Endothelial cell of umbilical vein (primary cell): ENCODE results near the gene FGF9.

ENCODE experiments used
- CTCF ChIP-seq, 2 donors: IDR thresholded peaks; 1 replicate in 1 of 2; 2 replicates in 1 of 2; pipeline ENCODE4 v1.5.1; 2011; ENCODE audit warnings: low read length in 2 of 2, mild to moderate bottlenecking in 2 of 2, moderate library complexity in 2 of 2, control low read depth in 1 of 2, inconsistent platforms in 1 of 2, low read depth in 1 of 2; ENCODE audit not compliant: insufficient read depth in 1 of 2; ENCODE audit errors: extremely low read depth in 1 of 2
- EZH2 ChIP-seq: IDR thresholded peaks from 2 replicates; pipeline ENCODE4 v1.6.1; 2012; ENCODE audit warnings: borderline replicate concordance, low read depth, mild to moderate bottlenecking, moderate library complexity, low read length, inconsistent platforms; ENCODE audit not compliant: severe bottlenecking
- FOS ChIP-seq: IDR thresholded peaks from 2 replicates; pipeline ENCODE4 v1.6.1; 2011; ENCODE audit warnings: mild to moderate bottlenecking, low read length, moderate library complexity, borderline replicate concordance; ENCODE audit not compliant: insufficient read depth
- MAX ChIP-seq: IDR thresholded peaks from 2 replicates; pipeline ENCODE4 v1.6.1; 2011; ENCODE audit not compliant: insufficient read depth, insufficient read length
- MYC ChIP-seq: IDR thresholded peaks from one replicate; pipeline ENCODE4 v1.6.1; 2011; ENCODE audit warnings: mild to moderate bottlenecking, low read depth, low read length
- POLR2A ChIP-seq: IDR thresholded peaks from 2 replicates; pipeline ENCODE4 v1.6.1; 2012; ENCODE audit warnings: low read depth, mild to moderate bottlenecking, control low read depth, low read length
- POLR2AphosphoS5 ChIP-seq: IDR thresholded peaks from 2 replicates; pipeline ENCODE4 v1.6.1; 2012; ENCODE audit warnings: low read depth, mild to moderate bottlenecking, control low read depth, low read length, moderate library complexity; ENCODE audit not compliant: insufficient read depth

GRCh38 chr13:21690955-21691354 is 20.1 kb downstream of the FGF9 start:
- TF ChIP-seq CTCF (IDR thresholded peaks at IDR 0.05; ENCODE audit: extremely low read depth in 1 of 2, insufficient read depth in 1 of 2, low read depth in 1 of 2, low read length in 2 of 2) (no peak), MAX (no peak), MYC (no peak), EZH2 (no peak), POLR2A (no peak), FOS (no peak), POLR2AphosphoS5 (no peak)
